K562 (cell line): ENCODE results near the gene KRTAP1-4. TPM values are rescaled to one million over a fixed set of nuclear protein-coding genes. Genes with fewer than 3 reads are reported as not detected.
A peak's percentile ranks its signal among the peaks of the same experiment; 100 is the strongest.
"Not testable (repeated sequence)": the region's sequence is repeated elsewhere in the genome, so short reads cannot be mapped to it uniquely, and the experiment has no call there.

ENCODE experiments used
- ATAC-seq: fragments of 200-7000 bp; cut with Tn5 transposase; 3 replicates; pipeline ENCODE4 v1.9.1; 2020; ENCODE audit warnings: moderate library complexity
- BruUV-seq: library from RNA; stranded (reverse); fragments of 400-500 nt; replicated peaks from 2 replicates; lab custom pipeline; 2021; lab: Mats Ljungman, UMichigan
- CTCF ChIA-PET: fragments of 300-600 bp; formaldehyde crosslinking; extraction: SDS; loops from one replicate; lab custom pipeline; 2021; ENCODE audit warnings: low intra/inter-chr PET ratio; lab: Yijun Ruan, JAX
- POLR2A ChIA-PET: fragments of 300-600, 350-650 bp; sonication (Branson Sonifier 250); formaldehyde crosslinking; extraction: SDS; loops from one replicate; lab custom pipeline; 2021; ENCODE audit warnings: antibody characterized with exemption, inconsistent platforms; lab: Yijun Ruan, JAX
- DNase-seq, 4 experiments: peaks; one replicate each; pipeline versions ENCODE4 v3.0.0 to v3.0.0-alpha.2; 2011 to 2018; ENCODE audit warnings: low spot score in 3 of 4, mixed read lengths in 3 of 4; ENCODE audit errors: extremely low read depth in 1 of 4
- FAIRE-seq: peaks from 2 replicates; lab custom pipeline; 2011; peaks lifted over from hg19 to GRCh38; lab: Jason Lieb, UNC
- H2AFZ ChIP-seq: 2 replicates; pipeline ENCODE4 v1.6.0; 2011; ENCODE audit warnings: low read depth, low read length, control low read depth, inconsistent platforms
- H3K27ac ChIP-seq: fragments of 200-600 bp; 3 replicates; pipeline ENCODE4 v1.8.0; 2011; ENCODE audit warnings: low read depth, mild to moderate bottlenecking, control low read depth, inconsistent platforms, low read length, moderate library complexity, mixed read lengths; ENCODE audit errors: extremely low read depth
- H3K27me3 ChIP-seq, 2 experiments: fragments of 300-600 bp in 1 of 2; 2 replicates in 1 of 2; 3 replicates in 1 of 2; pipeline versions ENCODE4 v1.6.0 to v1.8.0; 2011; ENCODE audit warnings: inconsistent platforms in 2 of 2, low read length in 2 of 2, mild to moderate bottlenecking in 1 of 2, mixed read lengths in 1 of 2, moderate library complexity in 1 of 2; ENCODE audit not compliant: control insufficient read depth in 2 of 2, insufficient read depth in 2 of 2
- H3K36me3 ChIP-seq: fragments of 300-600 bp; 3 replicates; pipeline ENCODE4 v1.8.0; 2011; ENCODE audit warnings: mild to moderate bottlenecking, low read length, inconsistent platforms; ENCODE audit not compliant: control insufficient read depth, insufficient read depth
- H3K4me1 ChIP-seq, 2 experiments: fragments of 200-600 bp in 1 of 2; replicated peaks in 1 of 2; 2 replicates in 1 of 2; 3 replicates in 1 of 2; pipeline versions ENCODE4 v1.5.1 to v1.8.0; 2011; ENCODE audit warnings: inconsistent platforms in 2 of 2, low read length in 2 of 2, mild to moderate bottlenecking in 1 of 2, mixed read lengths in 1 of 2, moderate library complexity in 1 of 2; ENCODE audit not compliant: control insufficient read depth in 2 of 2, insufficient read depth in 2 of 2
- H3K4me2 ChIP-seq: 2 replicates; pipeline ENCODE4 v1.6.1; 2011; ENCODE audit warnings: low read length, control low read depth, inconsistent platforms, mixed read lengths; ENCODE audit not compliant: insufficient read depth
- H3K4me3 ChIP-seq: fragments of 200-600 bp; sonication (generic), shearing (Covaris generic); 2 replicates; pipeline ENCODE4 v1.5.1; 2016; ENCODE audit warnings: control low read depth, inconsistent platforms
- H3K79me2 ChIP-seq: fragments of 200-600 bp; 3 replicates; pipeline ENCODE4 v1.8.0; 2011; ENCODE audit warnings: low read length, inconsistent platforms; ENCODE audit not compliant: control insufficient read depth, insufficient read depth
- H3K9ac ChIP-seq, 2 experiments: 2 replicates each; pipeline versions ENCODE4 v1.6.0 to v1.6.1; 2011; ENCODE audit warnings: low read depth in 2 of 2, low read length in 2 of 2, control low read depth in 1 of 2, inconsistent platforms in 1 of 2, mild to moderate bottlenecking in 1 of 2, mixed read lengths in 1 of 2; ENCODE audit not compliant: insufficient read depth in 1 of 2
- H3K9me1 ChIP-seq: one replicate; pipeline ENCODE4 v1.6.0; 2011; ENCODE audit warnings: inconsistent platforms, mild to moderate bottlenecking, low read length, moderate library complexity; ENCODE audit not compliant: control insufficient read depth, insufficient read depth
- H3K9me3 ChIP-seq: replicated peaks from 2 replicates; pipeline ENCODE4 v1.5.1; 2011; ENCODE audit warnings: low read depth, low read length, inconsistent platforms; ENCODE audit not compliant: control insufficient read depth, insufficient read depth
- H4K20me1 ChIP-seq: replicated peaks from 2 replicates; pipeline ENCODE4 v1.6.1; 2011; ENCODE audit warnings: low read length, inconsistent platforms, mixed read lengths; ENCODE audit not compliant: control insufficient read depth, insufficient read depth
- SMAD4 ChIP-seq: fragments of 250-450 bp; sonication (Bioruptor Pico); conservative IDR thresholded peaks from 2 replicates; pipeline ENCODE4 v1.8.0; 2021; ENCODE audit warnings: inconsistent platforms, mild to moderate bottlenecking, moderate library complexity
- ZFP1 ChIP-seq: fragments of 450-650 bp; formaldehyde crosslinking; IDR thresholded peaks from 2 replicates; pipeline ENCODE4 v1.4.0; 2020; ENCODE audit warnings: mild to moderate bottlenecking, mixed read lengths
- WGBS: fragments of 100-300 bp; shearing (Covaris generic); methylation state at CpG from one replicate; pipeline ENCODE4 v1.1.6; 2016; ENCODE audit warnings: low coverage, mixed read lengths; ENCODE audit not compliant: insufficient coverage; ENCODE audit errors: missing lambda C conversion rate; 5-methylcytosine and 5-hydroxymethylcytosine counted together
- in situ Hi-C: fragments of 300-500 bp; cut with MboI; formaldehyde crosslinking; loops from 4 replicates; pipeline ENCODE4 v1.15.0; 2018; ENCODE audit warnings: inconsistent platforms, mixed read lengths
- intact Hi-C: fragments of 100-400 bp; cut with micrococcal nuclease; formaldehyde crosslinking; loops from 2 replicates; pipeline ENCODE4 v1.14.2; 2022
- polyA plus RNA-seq, 8 experiments: library from polyadenylated mRNA; depleted of rRNA in 4 of 8; stranded (reverse) in 5 of 8; unstranded in 3 of 8; fragments of >200 nt; fragmentation: Nextera tagmentation in 2 of 8; fragmentation: Illumina TruSeq in 1 of 8; extraction: Ambion mirVana in 2 of 8; extraction: Trizol in 1 of 8; gene quantifications; 2 replicates each; pipeline versions ENCODE4 v1.2.1 to v1.2.3, GENCODE V29; 2011 to 2014; ENCODE audit warnings: inconsistent platforms in 1 of 8, missing spikeins in 1 of 8
- total RNA-seq, 7 experiments: library from RNA; depleted of rRNA in 6 of 7; stranded (reverse); fragments of >200 nt in 6 of 7; fragmentation: Illumina TruSeq in 2 of 7; extraction: Trizol in 2 of 7; gene quantifications; 2 replicates each; pipeline versions ENCODE4 v1.2.1 to v1.2.3, GENCODE V29; 2011 to 2021; ENCODE audit warnings: low replicate concordance in 1 of 7
- TF ChIP-seq, protein P1 (sequence below): fragments of 250-450 bp; sonication (Bioruptor Pico); IDR thresholded peaks from 2 replicates; pipeline ENCODE4 v1.5.1; 2021; ENCODE audit warnings: mild to moderate bottlenecking

The KRTAP1-4 gene
- total and polyA plus RNA-seq, 9 of the 15 experiments (the other 6 are each of a cell fraction or from before 2014, with no cell fraction given) = not detected

DNA sequence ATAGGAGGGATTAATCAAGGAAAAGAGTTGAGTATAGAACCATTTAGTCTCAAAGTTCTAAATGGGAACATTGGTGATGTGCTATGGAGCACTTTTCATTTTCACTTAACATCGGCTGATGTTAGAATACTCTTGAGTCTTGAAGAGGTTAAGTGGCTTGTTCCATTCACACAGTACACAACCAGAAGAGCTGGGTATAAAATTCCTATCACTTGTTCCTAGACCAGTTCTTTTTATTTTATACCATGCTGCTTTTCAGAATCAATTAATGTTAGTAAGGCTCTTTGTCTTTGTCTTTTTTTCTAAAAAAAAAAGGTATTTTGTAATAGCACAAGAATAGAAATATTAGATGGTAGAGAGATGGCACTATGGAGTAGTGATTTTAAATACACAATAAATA, 13.0 kb upstream of the KRTAP1-4 start:
- peaks cover 0 to 2% of the 10 kb centered on the region in 2 experiments; a peak in 2 of 5 replicates for H3K27me3 ChIP-seq
- ATAC-seq (no peak), DNase-seq (no peak), FAIRE-seq (no peak)
- H3K4me2 ChIP-seq = no peak overlapping the region
- no peaks in the 10 kb centered on the region for H3K79me2 ChIP-seq
- H3K9ac ChIP-seq = no peak overlapping the region
- no peaks in the 10 kb centered on the region for H3K4me1 ChIP-seq
- in situ Hi-C loops (no loop called here), intact Hi-C loops (no loop called here)
- H4K20me1 ChIP-seq = no peaks in the 10 kb centered on the region
- 5% methylated on average over 1 of the region's 1 CpG for WGBS
- no peak overlapping the region for H2AFZ ChIP-seq
- H3K36me3 ChIP-seq = no peaks in the 10 kb centered on the region
- ChIA-PET POLR2A (no interaction called here), CTCF (no interaction called here)
- no peaks in the 10 kb centered on the region for H3K9me1 ChIP-seq
- no peak overlapping the region for H3K4me3 ChIP-seq
- no TSS peak for BruUV-seq
- TF ChIP-seq SMAD4 (CRISPR knock-in tag) (no peak), ZFP1 (CRISPR knock-in tag) (peak; percentile 65; the same call in 1 of the 2 replicates)
- TF ChIP-seq, protein P1, sequence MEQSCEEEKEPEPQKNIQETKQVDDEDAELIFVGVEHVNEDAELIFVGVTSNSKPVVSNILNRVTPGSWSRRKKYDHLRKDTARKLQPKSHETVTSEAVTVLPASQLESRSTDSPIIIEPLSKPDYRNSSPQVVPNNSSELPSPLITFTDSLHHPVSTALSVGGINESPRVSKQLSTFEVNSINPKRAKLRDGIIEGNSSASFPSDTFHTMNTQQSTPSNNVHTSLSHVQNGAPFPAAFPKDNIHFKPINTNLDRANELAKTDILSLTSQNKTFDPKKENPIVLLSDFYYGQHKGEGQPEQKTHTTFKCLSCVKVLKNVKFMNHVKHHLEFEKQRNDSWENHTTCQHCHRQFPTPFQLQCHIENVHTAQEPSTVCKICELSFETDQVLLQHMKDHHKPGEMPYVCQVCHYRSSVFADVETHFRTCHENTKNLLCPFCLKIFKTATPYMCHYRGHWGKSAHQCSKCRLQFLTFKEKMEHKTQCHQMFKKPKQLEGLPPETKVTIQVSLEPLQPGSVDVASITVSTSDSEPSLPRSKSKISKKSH (CRISPR knock-in tag) = no peak
- no peak overlapping the region for H3K27ac ChIP-seq
- no peaks in the 10 kb centered on the region; the same call in 1 of the 2 replicates for H3K9me3 ChIP-seq

DNA sequence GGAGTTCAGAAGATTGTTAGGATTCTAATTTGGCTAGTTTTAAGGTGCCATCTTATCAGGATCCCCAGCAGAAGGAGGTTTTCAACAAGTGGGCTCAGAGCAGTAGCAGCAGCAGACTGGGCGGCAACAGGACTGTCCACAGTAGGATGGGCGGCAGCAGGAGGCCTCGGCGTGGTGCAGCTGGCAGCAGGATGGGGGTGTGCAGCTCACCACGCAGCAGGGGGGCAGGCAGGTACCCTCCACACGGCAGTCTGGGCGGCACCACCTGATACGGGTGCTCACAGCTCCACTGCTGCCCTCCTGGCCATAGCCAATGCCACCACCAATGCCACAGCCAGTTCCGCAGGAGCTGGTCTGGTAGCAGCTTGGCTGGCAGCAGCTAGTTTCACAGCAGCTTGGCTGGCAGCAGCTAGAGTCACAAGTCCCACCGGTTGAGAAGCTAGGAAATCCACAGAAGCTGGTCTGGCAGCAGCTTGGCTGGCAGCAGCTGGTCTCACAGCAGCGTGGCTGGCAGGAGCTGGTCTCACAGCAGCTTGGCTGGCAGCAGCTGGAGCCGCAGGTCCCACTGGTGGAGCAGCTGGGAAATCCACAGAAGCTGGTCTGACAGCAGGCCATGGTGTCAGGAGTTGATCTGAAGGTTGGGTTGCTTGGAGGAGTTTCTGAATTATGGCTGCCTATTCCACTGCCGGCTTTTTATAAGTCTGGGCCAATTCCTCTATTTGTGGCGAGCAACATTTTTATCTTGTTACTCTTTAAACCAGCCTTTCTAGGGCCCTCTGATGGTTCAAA, 11.0 kb upstream of the KRTAP1-4 start, which contains the start of gene KRTAP1-1:
TSS of gene KRTAP1-1 (minus strand) at position 668 of the 789 bp plus-strand sequence. CDS start at position 615, 53 bp downstream.
- H3K4me2 ChIP-seq, H4K20me1 ChIP-seq, H3K79me2 ChIP-seq, H3K9me1 ChIP-seq, H3K4me1 ChIP-seq, DNase-seq, CTCF ChIA-PET, H3K9me3 ChIP-seq, H3K27me3 ChIP-seq, FAIRE-seq, BruUV-seq, H3K4me3 ChIP-seq, H2AFZ ChIP-seq, POLR2A ChIA-PET, H3K27ac ChIP-seq, intact Hi-C loops, H3K9ac ChIP-seq, ATAC-seq, in situ Hi-C loops, H3K36me3 ChIP-seq: not testable (repeated sequence)
- WGBS = 2% methylated on average over 13 of the region's 14 CpGs
